ENCODE measurements around the gene ZNF839.

Gene ZNF839

GRCh38 chr14:102390064-102390855 lies 70.7 kb downstream of the ZNF839 start:
- DNase-seq (ENCODE audit: low spot score) = no peak
- TF ChIP-seq, protein P1, sequence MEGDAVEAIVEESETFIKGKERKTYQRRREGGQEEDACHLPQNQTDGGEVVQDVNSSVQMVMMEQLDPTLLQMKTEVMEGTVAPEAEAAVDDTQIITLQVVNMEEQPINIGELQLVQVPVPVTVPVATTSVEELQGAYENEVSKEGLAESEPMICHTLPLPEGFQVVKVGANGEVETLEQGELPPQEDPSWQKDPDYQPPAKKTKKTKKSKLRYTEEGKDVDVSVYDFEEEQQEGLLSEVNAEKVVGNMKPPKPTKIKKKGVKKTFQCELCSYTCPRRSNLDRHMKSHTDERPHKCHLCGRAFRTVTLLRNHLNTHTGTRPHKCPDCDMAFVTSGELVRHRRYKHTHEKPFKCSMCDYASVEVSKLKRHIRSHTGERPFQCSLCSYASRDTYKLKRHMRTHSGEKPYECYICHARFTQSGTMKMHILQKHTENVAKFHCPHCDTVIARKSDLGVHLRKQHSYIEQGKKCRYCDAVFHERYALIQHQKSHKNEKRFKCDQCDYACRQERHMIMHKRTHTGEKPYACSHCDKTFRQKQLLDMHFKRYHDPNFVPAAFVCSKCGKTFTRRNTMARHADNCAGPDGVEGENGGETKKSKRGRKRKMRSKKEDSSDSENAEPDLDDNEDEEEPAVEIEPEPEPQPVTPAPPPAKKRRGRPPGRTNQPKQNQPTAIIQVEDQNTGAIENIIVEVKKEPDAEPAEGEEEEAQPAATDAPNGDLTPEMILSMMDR (IDR thresholded peaks at IDR 0.05; ENCODE audit: extremely low read depth, missing control alignments) = no peak
